Gastrocnemius medialis (tissue), 4 donors: ENCODE data around the gene KRT14. TPM values are rescaled to one million over a fixed set of nuclear protein-coding genes. Genes with fewer than 3 reads are reported as not detected.
"Not testable (repeated sequence)": the region's sequence is repeated elsewhere in the genome, so short reads cannot be mapped to it uniquely, and the experiment has no call there.

Source experiments
- ATAC-seq, 2 donors: fragments of 150-250 bp; one replicate each; pipeline ENCODE4 v1.9.1; 2016
- DNase-seq, 2 donors: peaks; one replicate each; pipeline ENCODE4 v3.0.0-alpha.2; 2019
- H3K27ac ChIP-seq, 4 donors: fragments of 200-600 bp; sonication (generic); 1 replicate in 1 of 4; 2 replicates in 3 of 4; pipeline ENCODE4 v1.5.1; 2016 to 2018; ENCODE audit warnings: mild to moderate bottlenecking in 2 of 4, moderate library complexity in 1 of 4
- H3K27me3 ChIP-seq, 3 donors: fragments of 200-600 bp; sonication (generic) in 2 of 3; 1 replicate in 1 of 3; 2 replicates in 2 of 3; pipeline versions ENCODE4 v1.5.1 to v1.6.0; 2016 to 2019; ENCODE audit warnings: mild to moderate bottlenecking in 1 of 3, moderate library complexity in 1 of 3
- H3K36me3 ChIP-seq, 2 donors: fragments of 200-600 bp; sonication (generic) in 1 of 2; one replicate each; pipeline ENCODE4 v1.5.1; 2017 to 2018
- H3K4me1 ChIP-seq, 2 donors: fragments of 200-600 bp; sonication (generic) in 1 of 2; one replicate each; pipeline ENCODE4 v1.5.1; 2016 to 2017; ENCODE audit warnings: mild to moderate bottlenecking in 2 of 2
- H3K4me3 ChIP-seq, 4 donors: fragments of 200-600 bp; sonication (generic) in 3 of 4; 1 replicate in 1 of 4; 2 replicates in 3 of 4; pipeline ENCODE4 v1.5.1; 2016 to 2019; ENCODE audit warnings: mild to moderate bottlenecking in 2 of 4
- H3K9me3 ChIP-seq, 3 donors: fragments of 200-600 bp; sonication (generic) in 2 of 3; 1 replicate in 1 of 3; 2 replicates in 2 of 3; pipeline ENCODE4 v1.5.1; 2016 to 2019
- POLR2A ChIP-seq, 2 donors: fragments of 450-650 bp; IDR thresholded peaks; one replicate each; pipeline ENCODE4 v1.6.1; 2017; ENCODE audit warnings: antibody characterized with exemption in 2 of 2, mild to moderate bottlenecking in 2 of 2, moderate library complexity in 2 of 2
- in situ Hi-C, 4 donors: fragments of 200-750 bp; cut with MboI; loops; one replicate each; pipeline versions ENCODE4 v1.15.0 to v1.8.0; 2017; ENCODE audit warnings: low sequenced_read_pairs in 4 of 4
- intact Hi-C: fragments of 100-400 bp; cut with DNase I; formaldehyde crosslinking; loops from one replicate; pipeline ENCODE4 v1.15.1; 2023; ENCODE audit warnings: low total_unique reads
- total RNA-seq, 4 donors: library from RNA; depleted of rRNA; stranded (reverse); fragments of >200 nt; gene quantifications; one replicate each; pipeline versions ENCODE4 v1.1.0 to v1.2.3, GENCODE V29; 2016
- TF ChIP-seq, protein P1 (sequence below), 5 experiments: fragments of 450-650 bp in 3 of 5; fragments of 200-600 bp in 2 of 5; sonication (generic) in 2 of 5; IDR thresholded peaks in 4 of 5; conservative IDR thresholded peaks in 1 of 5; 1 replicate in 4 of 5; 2 replicates in 1 of 5; pipeline ENCODE4 v1.5.1; 2016 to 2019; ENCODE audit warnings: antibody characterized with exemption in 5 of 5, mild to moderate bottlenecking in 3 of 5, moderate library complexity in 3 of 5

Gene KRT14
- total RNA-seq, 4 donors from 2014 or later, result not detected

DNA sequence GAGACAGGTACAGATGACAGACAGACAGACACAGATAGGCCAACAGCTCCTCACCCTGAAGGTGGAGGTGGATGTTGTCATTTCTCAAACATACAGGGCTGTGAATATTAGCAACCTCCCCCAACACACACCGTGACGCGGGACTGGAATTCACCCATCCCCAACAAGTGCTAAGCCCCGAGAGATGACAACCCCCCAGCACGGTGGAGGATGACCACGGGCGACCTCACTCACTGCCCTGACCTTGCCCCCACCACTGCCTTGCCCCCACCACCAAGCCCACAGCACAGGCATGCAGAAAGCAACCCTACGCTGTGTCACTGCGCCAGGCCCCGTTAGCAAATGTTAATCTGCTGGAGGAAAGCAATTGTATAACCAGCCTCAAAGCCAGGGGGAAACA, 42.6 kb upstream of the KRT14 start:
- H3K36me3 ChIP-seq, result no peaks in the 10 kb centered on the region
- in situ Hi-C loops (no loop called here), intact Hi-C loops (no loop called here)
- DNase-seq (no peak), ATAC-seq (no peak)
- TF ChIP-seq POLR2A (IDR thresholded peaks at IDR 0.05), result no peak
- TF ChIP-seq, protein P1, sequence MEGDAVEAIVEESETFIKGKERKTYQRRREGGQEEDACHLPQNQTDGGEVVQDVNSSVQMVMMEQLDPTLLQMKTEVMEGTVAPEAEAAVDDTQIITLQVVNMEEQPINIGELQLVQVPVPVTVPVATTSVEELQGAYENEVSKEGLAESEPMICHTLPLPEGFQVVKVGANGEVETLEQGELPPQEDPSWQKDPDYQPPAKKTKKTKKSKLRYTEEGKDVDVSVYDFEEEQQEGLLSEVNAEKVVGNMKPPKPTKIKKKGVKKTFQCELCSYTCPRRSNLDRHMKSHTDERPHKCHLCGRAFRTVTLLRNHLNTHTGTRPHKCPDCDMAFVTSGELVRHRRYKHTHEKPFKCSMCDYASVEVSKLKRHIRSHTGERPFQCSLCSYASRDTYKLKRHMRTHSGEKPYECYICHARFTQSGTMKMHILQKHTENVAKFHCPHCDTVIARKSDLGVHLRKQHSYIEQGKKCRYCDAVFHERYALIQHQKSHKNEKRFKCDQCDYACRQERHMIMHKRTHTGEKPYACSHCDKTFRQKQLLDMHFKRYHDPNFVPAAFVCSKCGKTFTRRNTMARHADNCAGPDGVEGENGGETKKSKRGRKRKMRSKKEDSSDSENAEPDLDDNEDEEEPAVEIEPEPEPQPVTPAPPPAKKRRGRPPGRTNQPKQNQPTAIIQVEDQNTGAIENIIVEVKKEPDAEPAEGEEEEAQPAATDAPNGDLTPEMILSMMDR (IDR thresholded peaks at IDR 0.05 in 4 of 5, conservative IDR thresholded peaks at IDR 0.05 in 1 of 5), result no peak
- no peaks in the 10 kb centered on the region for H3K4me1 ChIP-seq
- no peaks in the 10 kb centered on the region for H3K9me3 ChIP-seq
- H3K27ac ChIP-seq, result no peak overlapping the region
- no peak overlapping the region for H3K4me3 ChIP-seq
- H3K27me3 ChIP-seq, result no peaks in the 10 kb centered on the region

DNA sequence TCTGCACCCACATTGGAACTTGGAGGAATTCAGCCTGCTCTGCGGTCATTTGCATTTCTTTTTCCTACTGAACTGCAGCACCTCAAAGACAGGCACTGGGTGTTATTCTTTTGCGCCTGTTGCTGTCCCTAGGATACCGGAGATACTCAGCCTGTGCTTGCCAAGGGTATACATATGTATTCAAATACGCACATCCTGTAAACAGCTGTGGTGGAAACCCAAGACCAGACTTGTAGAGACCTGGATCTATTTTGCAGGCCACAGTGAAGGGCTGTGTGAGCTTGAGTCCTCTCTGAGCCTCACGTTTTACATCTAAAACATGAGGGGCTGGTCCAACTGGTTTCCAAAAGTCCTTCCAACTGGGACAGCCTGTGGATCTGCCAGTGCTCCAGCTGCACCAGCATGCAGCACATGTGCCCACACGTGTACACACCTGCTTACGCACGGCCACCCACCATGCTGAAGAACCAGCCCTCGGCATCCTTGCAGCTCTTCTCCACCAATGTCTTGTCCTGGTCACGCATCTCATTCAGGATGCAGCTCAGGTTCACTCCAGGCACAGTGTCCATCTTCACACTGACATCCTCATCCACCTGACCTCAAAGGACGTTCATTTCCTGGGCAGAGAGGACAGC, 42.0 kb upstream of the KRT14 start:
- ATAC-seq, H3K27me3 ChIP-seq, intact Hi-C loops, H3K9me3 ChIP-seq, DNase-seq, H3K36me3 ChIP-seq, H3K4me3 ChIP-seq, H3K4me1 ChIP-seq, H3K27ac ChIP-seq, in situ Hi-C loops: not testable (repeated sequence)

DNA sequence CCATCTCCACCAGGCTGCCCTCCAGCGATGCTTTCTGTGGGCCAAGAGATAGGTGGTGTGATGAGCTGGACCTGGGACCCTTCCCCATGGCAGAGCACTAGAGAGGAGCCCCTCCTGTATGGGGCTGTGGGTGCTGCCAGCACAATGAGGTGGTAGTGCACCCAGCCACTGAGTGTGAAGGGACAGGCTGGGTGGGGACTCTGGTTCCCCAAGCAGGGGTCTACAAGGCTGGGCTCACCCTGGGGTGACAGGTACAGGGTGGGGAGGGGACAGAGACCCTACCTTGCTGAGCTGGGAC, 41.3 kb upstream of the KRT14 start:
- H3K9me3 ChIP-seq, H3K4me3 ChIP-seq, in situ Hi-C loops, H3K4me1 ChIP-seq, DNase-seq, intact Hi-C loops, H3K36me3 ChIP-seq, H3K27ac ChIP-seq, H3K27me3 ChIP-seq, ATAC-seq: not testable (repeated sequence)

DNA sequence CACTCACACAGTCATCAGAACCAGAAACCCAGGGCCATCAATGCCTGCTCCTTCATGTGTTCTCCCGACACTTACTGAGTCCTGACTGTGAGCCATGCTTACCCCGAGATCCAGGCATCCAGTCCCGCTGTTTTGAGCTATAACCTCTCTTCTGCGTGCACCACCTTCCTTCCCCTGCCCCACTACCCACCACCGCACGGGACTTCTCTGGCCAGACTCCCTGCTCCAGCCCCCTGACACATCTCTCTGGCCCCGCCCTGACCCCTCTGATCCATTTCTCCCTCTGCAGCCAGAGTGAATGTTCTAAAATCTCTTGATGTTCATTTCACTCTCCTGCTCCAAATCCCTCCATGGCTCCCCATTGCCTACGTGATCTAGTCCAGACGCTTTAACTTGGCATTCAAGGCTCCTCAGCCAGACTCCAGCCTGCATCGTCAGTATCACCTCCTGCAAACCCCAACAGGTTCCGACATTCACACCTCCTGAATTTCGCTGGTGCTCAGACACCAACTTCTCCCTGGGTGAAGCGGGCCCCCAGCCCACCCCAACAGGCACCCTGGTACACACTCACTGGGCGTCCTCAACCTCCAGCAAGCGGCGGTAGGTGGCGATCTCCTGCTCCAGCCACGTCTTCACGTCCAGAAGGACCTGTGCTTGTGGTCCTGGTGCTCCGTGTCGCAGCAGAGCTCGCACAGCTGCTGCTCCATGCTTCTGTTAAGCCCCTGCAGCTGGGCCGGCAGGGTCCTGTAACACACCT, 40.8 kb upstream of the KRT14 start:
- in situ Hi-C loops, result no loop called here
- Histone ChIP-seq H3K36me3 (no peaks in the 10 kb centered on the region), H3K4me1 (no peaks in the 10 kb centered on the region), H3K27ac (no peak overlapping the region), H3K4me3 (no peak overlapping the region), H3K9me3 (no peaks in the 10 kb centered on the region), H3K27me3 (no peaks in the 10 kb centered on the region)
- no peak for DNase-seq
- ATAC-seq, result no peak
- TF ChIP-seq POLR2A (IDR thresholded peaks at IDR 0.05), result no peak
- TF ChIP-seq, protein P1 (IDR thresholded peaks at IDR 0.05 in 4 of 5, conservative IDR thresholded peaks at IDR 0.05 in 1 of 5), result no peak
- intact Hi-C loops, result no loop called here

DNA sequence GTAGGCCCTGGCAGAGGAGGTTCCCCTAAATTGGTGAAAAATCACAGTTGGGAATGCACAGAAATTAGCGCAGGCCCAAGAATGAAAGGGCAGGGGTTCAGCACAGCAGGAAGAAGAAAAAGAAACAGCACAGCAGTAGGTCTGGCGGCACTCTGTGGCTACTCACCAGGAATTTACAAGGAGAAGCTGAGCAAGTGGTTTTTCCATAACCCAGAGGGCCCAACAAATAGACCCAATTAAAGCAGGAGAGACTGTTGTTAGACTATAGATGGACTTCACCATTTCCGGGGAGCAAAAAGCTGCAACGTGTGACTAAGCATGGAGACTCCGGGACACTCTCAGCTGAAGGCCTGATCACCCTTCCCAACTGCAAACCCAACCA, 40.2 kb upstream of the KRT14 start:
- H3K9me3 ChIP-seq, H3K4me3 ChIP-seq, in situ Hi-C loops, H3K4me1 ChIP-seq, ATAC-seq, intact Hi-C loops, DNase-seq, H3K27ac ChIP-seq, H3K27me3 ChIP-seq, H3K36me3 ChIP-seq: not testable (repeated sequence)

DNA sequence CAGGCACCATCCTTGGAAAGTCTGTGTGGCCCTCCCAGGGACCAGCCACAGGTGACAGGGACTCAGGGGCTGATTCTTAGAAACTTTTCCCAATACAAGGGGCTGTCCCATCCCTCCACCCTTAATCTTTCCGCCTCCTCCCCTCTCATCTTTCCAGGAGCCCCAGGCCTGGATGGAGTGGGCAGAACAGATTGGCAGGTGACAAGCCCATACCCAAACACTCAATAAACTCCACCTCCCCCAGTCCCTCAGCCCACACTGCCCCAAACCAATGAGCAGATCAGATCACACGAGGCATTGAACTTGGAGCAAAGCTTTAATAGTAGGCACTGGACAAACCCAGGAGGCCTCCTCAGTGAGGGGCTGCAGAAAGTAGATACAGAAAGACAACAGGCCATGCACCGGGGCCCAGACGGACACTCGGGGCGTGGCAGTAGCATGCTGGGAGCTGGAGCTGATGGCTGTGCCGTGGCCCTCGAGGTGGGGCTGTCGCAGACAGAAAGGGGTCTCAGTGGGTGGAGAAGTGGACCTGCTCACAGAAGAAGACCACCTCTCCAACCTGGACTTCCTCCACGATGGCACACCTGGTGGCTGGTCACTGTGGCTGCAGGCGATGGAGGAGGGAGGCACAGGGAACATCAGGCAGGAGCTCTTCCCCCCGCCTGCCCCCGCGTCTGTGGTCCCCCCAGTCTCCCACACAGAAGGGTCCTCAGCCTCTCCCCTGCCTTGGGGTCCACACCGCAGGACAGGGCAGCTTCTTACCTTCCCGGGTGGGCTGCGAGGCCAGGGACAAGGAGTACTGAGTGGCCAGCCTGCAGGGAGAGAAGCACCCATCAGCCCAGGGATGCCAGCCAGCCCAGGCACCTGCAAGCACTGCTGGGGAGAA, 39.6 kb upstream of the KRT14 start:
- ATAC-seq, H3K27me3 ChIP-seq, intact Hi-C loops, in situ Hi-C loops, H3K27ac ChIP-seq, H3K4me3 ChIP-seq, DNase-seq, H3K4me1 ChIP-seq, H3K9me3 ChIP-seq, H3K36me3 ChIP-seq: not testable (repeated sequence)
